Mesodermal cell (in vitro differentiated cells): ENCODE measurements around the gene TNFRSF8.

Source experiments
- H3K27ac ChIP-seq: 2 replicates; pipeline ENCODE4 v1.7.0; 2013; ENCODE audit warnings: mild to moderate bottlenecking, low read depth, low read length, moderate library complexity; ENCODE audit not compliant: severe bottlenecking
- H3K36me3 ChIP-seq: 2 replicates; pipeline ENCODE4 v1.7.1; 2013; ENCODE audit warnings: mild to moderate bottlenecking, low read length, moderate library complexity; ENCODE audit not compliant: control insufficient read depth, insufficient read depth
- H3K4me1 ChIP-seq: one replicate; pipeline ENCODE4 v1.7.1; 2013; ENCODE audit warnings: mild to moderate bottlenecking, low read length; ENCODE audit not compliant: insufficient read depth, control insufficient read depth, poor library complexity, severe bottlenecking
- H3K4me3 ChIP-seq: 2 replicates; pipeline ENCODE4 v1.7.0; 2013; ENCODE audit warnings: low read length, control low read depth, mild to moderate bottlenecking; ENCODE audit not compliant: insufficient read depth, poor library complexity, severe bottlenecking; ENCODE audit errors: extremely low read depth
- H3K9me3 ChIP-seq: 2 replicates; pipeline ENCODE4 v1.7.1; 2013; ENCODE audit warnings: mild to moderate bottlenecking, low read length, moderate library complexity; ENCODE audit not compliant: control insufficient read depth
- WGBS, 2 experiments: methylation state at CpG; one replicate each; pipeline ENCODE4 v1.1.5; 2013; ENCODE audit warnings: missing lambda C conversion rate in 2 of 2; ENCODE audit not compliant: insufficient coverage in 2 of 2; 5-methylcytosine and 5-hydroxymethylcytosine counted together

Gene TNFRSF8

DNA sequence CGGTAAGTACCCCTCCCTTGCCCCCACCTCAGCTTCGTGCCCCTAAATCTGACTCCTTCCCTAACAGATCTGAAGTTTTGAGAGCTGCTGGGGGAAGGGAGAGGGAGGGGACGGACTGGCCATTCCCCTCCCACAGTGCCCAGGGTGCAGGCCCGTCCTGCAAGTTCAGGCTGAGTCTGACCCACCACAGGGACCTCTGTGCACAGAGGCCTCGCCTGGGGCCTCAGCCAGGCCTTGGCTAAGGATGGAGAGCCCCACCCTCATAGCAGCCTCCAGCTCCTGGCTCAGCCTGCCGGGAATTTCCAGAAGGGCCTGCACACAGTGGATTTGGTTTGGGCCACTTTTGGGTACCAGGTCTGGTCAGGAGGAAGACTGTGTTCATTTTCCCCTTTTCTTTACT, 72.5 kb downstream of the TNFRSF8 start:
- Histone ChIP-seq H3K27ac (no peak overlapping the region), H3K36me3 (no peaks in the 10 kb centered on the region), H3K4me3 (no peak overlapping the region), H3K9me3 (no peaks in the 10 kb centered on the region), H3K4me1 (peaks cover 2% of the 10 kb centered on the region)
- 92 to 95% methylated on average over 2 to 3 of the region's 6 CpGs for WGBS, 2 experiments

- peaks cover 3% of the 10 kb centered on the region for H3K4me1 ChIP-seq
- no peak overlapping the region for H3K27ac ChIP-seq
- no peak overlapping the region for H3K4me3 ChIP-seq
- WGBS, 2 experiments, result 75 to 80% methylated on average over 7 of the region's 8 CpGs
- no peaks in the 10 kb centered on the region for H3K9me3 ChIP-seq
- no peaks in the 10 kb centered on the region for H3K36me3 ChIP-seq
Observed at GRCh38 chr1:12136916-12137610, 74.0 kb downstream of the TNFRSF8 start.

- Histone ChIP-seq H3K4me3 (no peak overlapping the region), H3K27ac (no peak overlapping the region), H3K36me3 (no peaks in the 10 kb centered on the region), H3K4me1 (peaks cover 7% of the 10 kb centered on the region), H3K9me3 (no peaks in the 10 kb centered on the region)
- WGBS, 2 experiments, result 89 to 94% methylated on average over 26 to 31 of the region's 31 CpGs
Observed at GRCh38 chr1:12138196-12139168, 75.4 kb downstream of the TNFRSF8 start.

DNA sequence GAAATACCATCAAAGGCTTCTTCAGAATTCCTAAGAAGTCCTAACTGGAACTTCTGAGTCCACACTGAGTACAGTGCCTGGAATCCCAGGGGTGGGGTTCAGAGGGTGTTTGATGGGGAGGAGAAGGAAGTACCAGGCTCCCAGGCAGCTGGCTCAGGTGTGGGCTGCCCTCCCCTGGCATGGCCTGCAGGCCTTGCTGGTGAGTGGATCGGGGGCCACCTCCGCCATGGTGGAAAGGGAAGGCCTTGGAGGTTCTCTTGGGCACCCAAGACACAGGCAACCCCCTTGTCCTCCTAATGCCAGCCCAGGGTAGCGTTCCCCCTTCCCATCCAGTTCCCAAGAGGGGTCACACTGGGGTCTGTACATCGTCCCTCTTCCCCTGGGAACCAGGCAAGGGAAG, 76.9 kb downstream of the TNFRSF8 start:
- Histone ChIP-seq H3K9me3 (no peaks in the 10 kb centered on the region), H3K27ac (no peak overlapping the region), H3K4me3 (no peak overlapping the region), H3K36me3 (no peaks in the 10 kb centered on the region), H3K4me1 (peaks cover 15% of the 10 kb centered on the region)
- 89 to 92% methylated on average over 3 of the region's 4 CpGs for WGBS, 2 experiments

GRCh38 chr1:12140515-12141162, 77.5 kb downstream of the TNFRSF8 start:
- Histone ChIP-seq H3K4me1 (peaks cover 15% of the 10 kb centered on the region), H3K27ac (no peak overlapping the region), H3K4me3 (no peak overlapping the region), H3K36me3 (no peaks in the 10 kb centered on the region), H3K9me3 (no peaks in the 10 kb centered on the region)
- WGBS, 2 experiments, result 86 to 97% methylated on average over 7 of the region's 12 CpGs

GRCh38 chr1:12141163-12141850, 78.2 kb downstream of the TNFRSF8 start:
- Histone ChIP-seq H3K4me3 (no peak overlapping the region), H3K36me3 (no peaks in the 10 kb centered on the region), H3K4me1 (peaks cover 15% of the 10 kb centered on the region), H3K27ac (no peak overlapping the region), H3K9me3 (no peaks in the 10 kb centered on the region)
- WGBS, 2 experiments, result 93 to 94% methylated on average over 14 to 16 of the region's 21 CpGs

GRCh38 chr1:12142141-12142823, 79.2 kb downstream of the TNFRSF8 start:
- H3K9me3 ChIP-seq, result no peaks in the 10 kb centered on the region
- H3K4me3 ChIP-seq, result no peak overlapping the region
- H3K4me1 ChIP-seq, result peaks cover 21% of the 10 kb centered on the region
- H3K27ac ChIP-seq, result no peak overlapping the region
- WGBS, 2 experiments, result 76 to 89% methylated on average over 10 to 12 of the region's 18 CpGs
- H3K36me3 ChIP-seq, result no peaks in the 10 kb centered on the region

DNA sequence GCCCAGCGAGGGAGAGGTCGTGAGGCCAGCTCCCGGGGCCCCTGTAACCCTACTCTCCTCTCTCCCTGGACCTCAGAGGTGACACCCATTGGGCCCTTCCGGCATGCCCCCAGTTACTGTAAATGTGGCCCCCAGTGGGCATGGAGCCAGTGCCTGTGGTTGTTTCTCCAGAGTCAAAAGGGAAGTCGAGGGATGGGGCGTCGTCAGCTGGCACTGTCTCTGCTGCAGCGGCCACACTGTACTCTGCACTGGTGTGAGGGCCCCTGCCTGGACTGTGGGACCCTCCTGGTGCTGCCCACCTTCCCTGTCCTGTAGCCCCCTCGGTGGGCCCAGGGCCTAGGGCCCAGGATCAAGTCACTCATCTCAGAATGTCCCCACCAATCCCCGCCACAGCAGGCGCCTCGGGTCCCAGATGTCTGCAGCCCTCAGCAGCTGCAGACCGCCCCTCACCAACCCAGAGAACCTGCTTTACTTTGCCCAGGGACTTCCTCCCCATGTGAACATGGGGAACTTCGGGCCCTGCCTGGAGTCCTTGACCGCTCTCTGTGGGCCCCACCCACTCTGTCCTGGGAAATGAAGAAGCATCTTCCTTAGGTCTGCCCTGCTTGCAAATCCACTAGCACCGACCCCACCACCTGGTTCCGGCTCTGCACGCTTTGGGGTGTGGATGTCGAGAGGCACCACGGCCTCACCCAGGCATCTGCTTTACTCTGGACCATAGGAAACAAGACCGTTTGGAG, 80.0 kb downstream of the TNFRSF8 start:
- Histone ChIP-seq H3K27ac (no peak overlapping the region), H3K9me3 (no peaks in the 10 kb centered on the region), H3K4me1 (peaks cover 24% of the 10 kb centered on the region), H3K4me3 (no peak overlapping the region), H3K36me3 (no peaks in the 10 kb centered on the region)
- WGBS, 2 experiments, result 97 to 98% methylated on average over 19 to 20 of the region's 21 CpGs

- 90 to 92% methylated on average over 13 to 16 of the region's 17 CpGs for WGBS, 2 experiments
- peaks cover 24% of the 10 kb centered on the region for H3K4me1 ChIP-seq
- H3K36me3 ChIP-seq, result no peaks in the 10 kb centered on the region
- no peaks in the 10 kb centered on the region for H3K9me3 ChIP-seq
- no peak overlapping the region for H3K4me3 ChIP-seq
- H3K27ac ChIP-seq, result peak overlapping the region; percentile 10
Observed at GRCh38 chr1:12143631-12144155, 80.6 kb downstream of the TNFRSF8 start.
